NK-92 (cell line): ENCODE results near the gene GRB2.
"Not testable (repeated sequence)": the region's sequence is repeated elsewhere in the genome, so short reads cannot be mapped to it uniquely, and the experiment has no call there.

Source experiments
- DNase-seq: peaks from one replicate; lab custom pipeline; 2025; ENCODE audit not compliant: unreplicated experiment; lab: John Stamatoyannopoulos, UW

GRB2 gene

DNA sequence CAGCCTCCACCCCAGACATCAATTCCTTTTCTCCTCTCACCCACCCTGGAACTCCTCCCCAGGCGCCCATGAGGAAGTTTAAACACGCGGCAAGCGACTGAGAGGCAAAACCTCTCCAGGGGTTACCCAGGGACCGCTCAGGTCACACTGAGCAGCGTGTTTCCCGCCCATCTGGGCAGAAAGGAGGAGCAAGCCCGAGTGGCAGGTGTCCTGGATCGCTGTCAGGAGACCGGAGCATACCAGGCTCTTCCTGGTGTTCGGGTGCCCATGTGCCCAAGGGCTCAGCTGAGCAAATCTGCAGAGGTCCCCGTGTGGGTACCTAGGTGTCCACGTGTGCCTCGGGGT is 116.7 kb downstream of the GRB2 start:
- no peak for DNase-seq

DNA sequence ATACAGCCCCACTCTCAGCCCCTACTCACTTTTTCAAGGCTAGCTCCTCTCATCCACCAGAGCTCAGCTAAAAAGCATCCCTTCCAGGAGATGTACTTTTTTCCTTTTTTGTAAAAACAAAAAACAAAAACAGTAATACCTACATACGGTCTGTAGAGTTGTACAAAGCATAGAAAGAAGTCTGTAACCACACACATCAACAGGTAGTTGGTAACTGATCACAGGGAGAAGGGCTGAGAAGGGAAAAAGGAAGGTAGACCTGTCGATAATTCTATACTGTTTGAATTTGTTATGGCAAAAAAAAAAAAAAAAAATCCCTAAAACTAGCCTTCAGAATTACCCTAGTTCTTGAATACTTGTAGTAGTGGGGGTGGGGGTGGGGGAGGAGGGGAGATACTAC is 117.1 kb downstream of the GRB2 start:
- no peak for DNase-seq

DNA sequence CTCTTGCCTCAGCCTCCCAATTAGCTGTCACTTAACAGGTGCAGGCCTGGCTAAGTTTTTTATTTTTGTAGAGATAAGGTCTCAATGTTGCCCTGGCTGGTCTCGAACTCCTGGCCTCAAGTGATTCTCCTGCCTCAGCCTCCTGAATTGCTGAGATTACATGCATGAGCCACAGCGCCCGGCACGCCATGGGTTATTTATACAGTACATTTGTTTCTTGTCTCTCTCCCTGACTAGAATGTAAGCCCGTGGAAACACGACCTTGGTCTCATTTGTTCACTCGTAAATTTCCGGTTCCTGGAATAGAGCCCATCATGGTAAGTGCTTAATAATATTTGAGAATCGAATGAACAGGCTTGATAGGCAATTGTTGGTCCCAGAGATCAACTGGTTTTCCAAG is 118.3 kb downstream of the GRB2 start:
- no peak for DNase-seq

GRCh38 chr17:75285123-75285522 is 120.4 kb downstream of the GRB2 start:
- no peak for DNase-seq

DNA sequence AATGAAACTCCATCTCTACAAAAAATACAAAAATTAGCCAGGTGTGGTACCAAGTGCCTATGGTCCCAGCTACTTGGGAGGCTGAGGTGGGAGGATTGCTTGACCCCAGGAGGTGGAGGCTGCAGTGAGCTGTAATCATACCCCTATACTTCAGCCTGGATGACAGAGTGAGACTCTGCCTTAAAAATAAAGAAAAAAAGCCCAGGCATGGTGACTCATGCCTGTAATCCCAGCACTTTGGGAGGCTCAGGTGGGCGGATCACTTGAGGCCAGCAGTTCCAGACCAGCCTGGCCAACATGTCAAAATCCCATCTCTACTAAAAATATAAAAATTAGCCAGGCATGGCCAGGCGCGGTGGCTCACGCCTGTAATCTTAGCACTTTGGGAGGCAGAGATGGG is 125.3 kb downstream of the GRB2 start:
- DNase-seq: not testable (repeated sequence)

DNA sequence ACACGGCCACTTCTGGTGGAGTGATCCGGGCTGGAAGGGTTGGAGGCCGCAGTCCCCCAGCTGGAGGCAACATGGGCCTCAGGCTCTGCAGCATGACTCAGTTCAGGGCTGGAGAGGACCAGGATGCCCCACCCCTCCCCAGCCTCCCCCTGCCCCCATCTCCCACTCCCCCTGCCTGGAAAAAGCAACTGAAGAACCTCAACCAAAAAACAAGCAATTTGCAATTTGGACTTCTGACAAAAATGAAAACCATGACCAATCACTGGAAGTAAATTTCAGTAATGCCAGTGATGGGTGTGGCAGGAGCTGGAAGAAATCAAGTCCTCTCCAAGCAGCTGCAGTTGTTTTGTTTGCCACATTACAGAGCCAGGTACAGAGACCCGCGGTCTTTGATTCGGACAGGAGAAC is 127.8 kb downstream of the GRB2 start:
- DNase-seq: no peak

GRCh38 chr17:75273977-75274708 is 131.3 kb downstream of the GRB2 start:
- no peak for DNase-seq

DNA sequence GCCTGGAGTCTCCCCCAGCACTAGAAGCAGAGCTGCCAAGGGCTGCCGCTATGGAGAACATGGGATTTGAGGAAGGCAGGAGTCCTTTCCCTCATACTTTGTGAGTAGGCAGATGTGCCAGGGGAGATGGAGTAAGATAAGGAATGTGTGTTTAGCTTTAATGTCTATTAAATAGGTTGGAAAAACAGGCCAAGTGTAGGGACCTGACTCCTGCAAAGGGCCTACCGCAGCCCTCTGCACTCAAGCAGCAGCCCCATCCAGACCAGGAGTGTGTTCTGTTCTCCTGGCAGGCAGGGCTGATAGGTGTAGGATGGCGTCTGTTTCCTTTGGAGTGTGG is 132.7 kb downstream of the GRB2 start:
- no peak for DNase-seq

DNA sequence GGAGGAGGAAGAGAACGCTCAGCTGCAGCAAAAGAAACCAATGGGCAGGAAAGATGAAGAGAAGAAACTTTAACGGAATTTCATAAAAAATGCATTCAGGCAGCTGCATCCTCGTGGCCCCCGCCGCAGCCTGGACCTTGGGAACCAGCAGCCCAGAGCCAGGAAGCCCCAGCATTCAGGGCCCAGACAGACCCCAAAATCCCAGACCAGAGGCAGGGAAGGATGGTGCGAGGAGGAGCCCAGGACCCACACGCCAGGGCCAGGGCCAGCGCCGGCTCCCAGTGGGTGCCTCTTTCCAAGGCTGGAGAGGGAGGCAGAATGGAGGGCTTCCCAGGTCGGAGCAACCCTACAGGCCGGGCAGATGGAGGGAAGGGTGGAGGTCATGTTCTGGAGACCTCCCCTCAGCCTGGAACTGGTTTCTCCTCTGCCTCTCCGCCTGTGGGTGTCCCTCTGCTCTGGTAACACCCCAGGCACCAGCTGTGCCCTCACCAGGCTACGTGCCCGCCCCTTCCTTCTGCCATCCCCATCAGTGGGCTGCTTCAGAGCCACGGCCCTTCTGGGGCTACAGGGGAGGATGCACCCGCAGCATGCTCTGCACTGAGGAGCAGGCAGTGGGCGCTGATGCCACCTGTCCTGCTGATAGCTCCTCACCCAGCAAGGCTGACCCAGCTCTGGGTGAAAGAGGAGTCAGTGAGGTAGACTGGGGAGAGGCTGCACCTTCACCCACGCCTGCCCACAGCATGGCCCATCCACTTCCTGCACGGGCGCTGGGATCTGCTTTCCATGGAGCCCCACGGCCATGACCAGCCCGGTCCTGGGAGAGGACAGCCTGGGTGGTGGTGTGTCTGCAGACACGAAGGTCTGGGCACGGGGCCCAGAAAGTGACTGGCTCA is 133.3 kb downstream of the GRB2 start:
- no peak for DNase-seq

DNA sequence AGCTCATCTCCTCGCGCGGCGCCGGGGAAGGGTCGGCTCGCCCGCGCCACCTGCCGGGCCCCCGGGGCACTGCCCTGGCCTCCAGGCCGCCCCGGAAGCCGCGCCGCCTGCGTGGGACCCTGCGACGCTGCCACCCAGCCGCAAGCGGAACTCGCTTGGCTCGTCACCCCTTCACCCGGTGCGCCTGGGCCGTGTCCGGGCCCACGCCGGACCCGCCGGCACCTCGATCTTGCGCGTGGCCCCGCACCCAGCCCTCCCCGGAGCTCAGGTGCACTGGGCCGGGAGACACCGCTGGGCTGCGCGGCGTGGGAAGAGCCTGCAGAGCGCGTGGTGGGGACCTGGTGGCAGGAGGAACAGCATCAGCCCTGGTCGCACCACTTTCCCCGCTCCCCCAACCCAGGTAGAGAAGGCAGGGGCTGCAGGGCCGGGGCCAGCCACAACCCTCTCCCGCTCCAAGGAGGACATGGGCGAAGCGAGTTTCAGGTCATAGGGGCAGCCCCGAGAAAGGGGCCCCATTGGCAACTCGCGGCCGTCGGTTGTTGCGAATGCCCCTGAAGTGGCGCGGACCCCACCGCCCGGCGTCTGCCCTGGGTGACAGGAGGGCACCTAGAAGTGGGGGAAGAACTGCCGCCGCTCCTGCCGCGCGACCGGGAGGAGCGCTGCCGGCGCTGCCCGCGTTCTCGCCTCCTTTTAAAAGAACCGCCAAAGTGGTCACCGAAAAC is 134.1 kb downstream of the GRB2 start:
- DNase-seq: no peak

DNA sequence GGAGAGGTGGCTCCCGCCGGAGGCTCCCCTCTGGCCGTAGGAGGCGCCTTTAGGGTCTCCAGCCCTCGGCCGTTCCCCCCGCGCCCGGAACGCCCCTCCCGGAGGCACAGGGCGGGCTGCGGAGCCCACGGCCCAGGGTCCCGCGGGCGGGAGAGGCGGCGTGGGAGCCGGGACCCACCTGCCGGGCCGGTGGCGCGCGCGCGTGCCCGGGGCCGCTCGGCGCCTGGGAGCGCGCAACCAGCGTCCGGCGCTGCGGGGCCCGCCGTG is 134.6 kb downstream of the GRB2 start, which contains the start of gene MIF4GD:
TSS of gene MIF4GD (minus strand) at position 266 of the 267 bp plus-strand sequence. CDS start 1,036 bp downstream, outside the sequence.
- DNase-seq: no peak

- DNase-seq: no peak
These were observed 135.1 kb downstream of the GRB2 start for GRCh38 chr17:75270218-75270965.

DNA sequence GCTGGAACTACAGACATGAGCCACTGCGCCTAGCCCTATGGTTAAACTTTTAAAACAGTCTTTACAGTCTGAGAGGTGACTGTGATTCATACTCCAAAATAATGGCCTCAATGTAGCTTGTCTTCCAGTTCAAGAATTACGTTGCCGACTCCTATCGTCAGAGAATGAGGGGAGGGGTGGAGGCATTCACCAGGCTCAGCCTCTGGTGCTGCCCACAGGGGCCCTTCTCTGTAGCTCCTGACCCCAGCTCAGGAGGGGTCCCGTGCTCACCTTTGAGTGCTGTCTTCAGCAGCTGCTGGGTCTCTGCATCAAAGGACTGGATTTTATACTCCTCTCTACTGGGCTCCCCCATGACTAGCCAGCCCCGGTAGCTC is 135.6 kb downstream of the GRB2 start:
- no peak for DNase-seq
